PFSK-1 (cell line): ENCODE results near the gene GCNT1.

Experiments
- FOXP2 ChIP-seq: optimal IDR thresholded peaks from 2 replicates; pipeline ENCODE3; 2011; ENCODE audit warnings: borderline replicate concordance, control low read depth, inconsistent platforms; ENCODE audit not compliant: insufficient read depth; ENCODE audit errors: extremely low read length, extremely low read depth
- POLR2AphosphoS5 ChIP-seq: IDR thresholded peaks from 2 replicates; pipeline ENCODE4 v1.6.1; 2012; ENCODE audit warnings: low read depth, mild to moderate bottlenecking, control low read depth, low read length, moderate library complexity
- REST ChIP-seq, 2 experiments: IDR thresholded peaks; 2 replicates each; pipeline versions ENCODE4 v1.6.1 to v1.8.0; 2011 to 2012; ENCODE audit warnings: low read depth in 2 of 2, low read length in 2 of 2, control low read depth in 1 of 2, inconsistent platforms in 1 of 2, mild to moderate bottlenecking in 1 of 2, moderate library complexity in 1 of 2; ENCODE audit not compliant: insufficient read depth in 1 of 2
- SIN3A ChIP-seq: IDR thresholded peaks from 2 replicates; pipeline ENCODE4 v1.6.1; 2012; ENCODE audit warnings: mild to moderate bottlenecking, low read length, moderate library complexity, borderline replicate concordance; ENCODE audit not compliant: insufficient read depth
- TAF1 ChIP-seq: IDR thresholded peaks from 2 replicates; pipeline ENCODE4 v1.6.1; 2012; ENCODE audit warnings: low read length, control low read depth, borderline replicate concordance; ENCODE audit not compliant: insufficient read depth

The GCNT1 gene

GRCh38 chr9:76425677-76426453, 33.1 kb upstream of the GCNT1 start:
- TF ChIP-seq POLR2AphosphoS5 (no peak), REST (IDR thresholded peaks at IDR 0.05; ENCODE audit: insufficient read depth in 1 of 2, low read depth in 2 of 2, low read length in 2 of 2) (no peak), FOXP2 (no peak), TAF1 (no peak), SIN3A (no peak)

- TF ChIP-seq REST (IDR thresholded peaks at IDR 0.05; ENCODE audit: insufficient read depth in 1 of 2, low read depth in 2 of 2, low read length in 2 of 2): no peak
- no peak for TF ChIP-seq TAF1
- no peak for TF ChIP-seq FOXP2
- TF ChIP-seq SIN3A: no peak
- TF ChIP-seq POLR2AphosphoS5: no peak
Observed at GRCh38 chr9:76426807-76427419, 32.1 kb upstream of the GCNT1 start.

GRCh38 chr9:76431601-76432000, 27.4 kb upstream of the GCNT1 start:
- TF ChIP-seq FOXP2 (no peak), REST (IDR thresholded peaks at IDR 0.05; ENCODE audit: insufficient read depth in 1 of 2, low read depth in 2 of 2, low read length in 2 of 2) (no peak), SIN3A (no peak), POLR2AphosphoS5 (no peak), TAF1 (no peak)

GRCh38 chr9:76433406-76433805, 25.6 kb upstream of the GCNT1 start:
- TF ChIP-seq SIN3A: no peak
- TF ChIP-seq POLR2AphosphoS5: no peak
- no peak for TF ChIP-seq REST (IDR thresholded peaks at IDR 0.05; ENCODE audit: insufficient read depth in 1 of 2, low read depth in 2 of 2, low read length in 2 of 2)
- TF ChIP-seq TAF1: no peak
- TF ChIP-seq FOXP2: no peak

GRCh38 chr9:76433836-76434235, 25.1 kb upstream of the GCNT1 start:
- TF ChIP-seq SIN3A: no peak
- TF ChIP-seq FOXP2: no peak
- TF ChIP-seq REST (IDR thresholded peaks at IDR 0.05; ENCODE audit: insufficient read depth in 1 of 2, low read depth in 2 of 2, low read length in 2 of 2): no peak
- no peak for TF ChIP-seq TAF1
- TF ChIP-seq POLR2AphosphoS5: no peak
